Common myeloid progenitor, CD34-positive (primary cell): ENCODE results near the gene CNTN5.
A peak's percentile ranks its signal among the peaks of the same experiment; 100 is the strongest.

Experiments
- CTCF ChIA-PET: fragments of 350-600 bp; sonication (Branson Sonifier 250); formaldehyde crosslinking; loops from one replicate; lab custom pipeline; 2021; ENCODE audit warnings: antibody characterized with exemption; lab: Charles Lee
- POLR2A ChIA-PET: fragments of 350-600 bp; sonication (Branson Sonifier 250); formaldehyde crosslinking; loops from one replicate; lab custom pipeline; 2021; ENCODE audit warnings: antibody characterized with exemption; lab: Charles Lee
- DNase-seq, 3 donors: peaks; one replicate each; pipeline versions ENCODE4 v3.0.0 to v3.0.0-alpha.2; 2013
- H3K27ac ChIP-seq, 2 experiments: 1 replicate in 1 of 2; 2 replicates in 1 of 2; pipeline ENCODE4 v1.7.0; 2013; ENCODE audit warnings: inconsistent platforms in 2 of 2, low read length in 2 of 2, mild to moderate bottlenecking in 2 of 2, low read depth in 1 of 2, moderate library complexity in 1 of 2; ENCODE audit not compliant: severe bottlenecking in 2 of 2, insufficient read depth in 1 of 2, poor library complexity in 1 of 2
- H3K27me3 ChIP-seq, 5 experiments: replicated peaks in 2 of 5; 1 replicate in 3 of 5; 2 replicates in 2 of 5; pipeline versions ENCODE4 v1.6.1 to v1.7.0; 2013; ENCODE audit warnings: low read length in 4 of 5, mild to moderate bottlenecking in 2 of 5, moderate library complexity in 2 of 5, inconsistent platforms in 1 of 5; ENCODE audit not compliant: insufficient read depth in 5 of 5, control insufficient read depth in 4 of 5
- H3K36me3 ChIP-seq, 4 experiments: 1 replicate in 2 of 4; 2 replicates in 2 of 4; pipeline versions ENCODE4 v1.6.1 to v1.7.0; 2013; ENCODE audit warnings: low read length in 3 of 4, control low read depth in 1 of 4, mild to moderate bottlenecking in 1 of 4; ENCODE audit not compliant: control insufficient read depth in 4 of 4, insufficient read depth in 4 of 4
- H3K4me1 ChIP-seq, 4 experiments: 1 replicate in 3 of 4; 2 replicates in 1 of 4; pipeline versions ENCODE4 v1.6.1 to v1.7.1; 2013; ENCODE audit warnings: low read length in 3 of 4, mild to moderate bottlenecking in 3 of 4, control low read depth in 1 of 4, inconsistent platforms in 1 of 4, moderate library complexity in 1 of 4; ENCODE audit not compliant: control insufficient read depth in 4 of 4, insufficient read depth in 4 of 4; ENCODE audit errors: control extremely low read depth in 1 of 4
- H3K4me3 ChIP-seq, 7 experiments: 1 replicate in 4 of 7; 2 replicates in 3 of 7; pipeline versions ENCODE4 v1.5.1 to v1.7.0; 2013; ENCODE audit warnings: mild to moderate bottlenecking in 7 of 7, low read length in 6 of 7, moderate library complexity in 6 of 7, inconsistent platforms in 2 of 7, low read depth in 2 of 7, control low read depth in 1 of 7; ENCODE audit not compliant: insufficient read depth in 4 of 7, control insufficient read depth in 1 of 7; ENCODE audit errors: extremely low read depth in 1 of 7
- H3K9me3 ChIP-seq, 5 experiments: 1 replicate in 4 of 5; 2 replicates in 1 of 5; pipeline versions ENCODE4 v1.6.1 to v1.7.1; 2013; ENCODE audit warnings: low read length in 4 of 5, mild to moderate bottlenecking in 2 of 5, inconsistent platforms in 1 of 5, low read depth in 1 of 5, moderate library complexity in 1 of 5; ENCODE audit not compliant: control insufficient read depth in 4 of 5, insufficient read depth in 2 of 5; ENCODE audit errors: control extremely low read depth in 1 of 5
- WGBS: methylation state at CpG from one replicate; pipeline ENCODE4 v1.1.5; 2013; ENCODE audit not compliant: insufficient coverage; 5-methylcytosine and 5-hydroxymethylcytosine counted together

Gene CNTN5

GRCh38 chr11:99708928-99709672 is 688.4 kb downstream of the CNTN5 start:
- H3K9me3 ChIP-seq = peaks cover 0 to 1% (median 0%) of the 10 kb centered on the region in 5 experiments
- POLR2A ChIA-PET = no interaction called here
- H3K27ac ChIP-seq = no peak overlapping the region
- no peaks in the 10 kb centered on the region for H3K36me3 ChIP-seq
- DNase-seq = no peak
- H3K27me3 ChIP-seq = no peaks in the 10 kb centered on the region
- no peak overlapping the region for H3K4me3 ChIP-seq
- CTCF ChIA-PET = no interaction called here
- WGBS = 67% methylated on average over 1 of the region's 3 CpGs
- H3K4me1 ChIP-seq = no peaks in the 10 kb centered on the region

GRCh38 chr11:99716302-99716701 is 695.6 kb downstream of the CNTN5 start:
- Histone ChIP-seq H3K4me1 (no peaks in the 10 kb centered on the region), H3K27ac (no peak overlapping the region), H3K9me3 (peaks cover 0 to 1% (median 0%) of the 10 kb centered on the region in 5 experiments), H3K4me3 (no peak overlapping the region), H3K36me3 (no peaks in the 10 kb centered on the region), H3K27me3 (no peaks in the 10 kb centered on the region)
- no peak for DNase-seq
- WGBS = 67% methylated on average over 3 of the region's 3 CpGs
- POLR2A ChIA-PET = no interaction called here
- CTCF ChIA-PET = no interaction called here

- CTCF ChIA-PET = no interaction called here
- no peaks in the 10 kb centered on the region for H3K27me3 ChIP-seq
- no peak overlapping the region for H3K4me3 ChIP-seq
- H3K36me3 ChIP-seq = no peaks in the 10 kb centered on the region
- DNase-seq = no peak
- H3K4me1 ChIP-seq = no peaks in the 10 kb centered on the region
- POLR2A ChIA-PET = no interaction called here
- peaks cover 0 to 1% (median 0%) of the 10 kb centered on the region in 5 experiments for H3K9me3 ChIP-seq
- H3K27ac ChIP-seq = no peak overlapping the region
Observed at GRCh38 chr11:99718291-99718690, 697.5 kb downstream of the CNTN5 start.

- WGBS = no CpG with 5 or more reads among the region's 4 CpGs
- no peak overlapping the region for H3K4me3 ChIP-seq
- H3K9me3 ChIP-seq = no peaks in the 10 kb centered on the region
- H3K27ac ChIP-seq = no peak overlapping the region
- ChIA-PET CTCF (interaction anchor here (0.7 to 1.7 kb wide), 4 partner anchors 10 to 17 kb away, joined by 3 to 4 read pairs (median 3); no protein-coding TSS in a partner anchor), POLR2A (no interaction called here)
- H3K36me3 ChIP-seq = no peaks in the 10 kb centered on the region
- H3K4me1 ChIP-seq = no peaks in the 10 kb centered on the region
- H3K27me3 ChIP-seq = no peaks in the 10 kb centered on the region
- peak; percentile 29 to 54 (median 35) for DNase-seq
Observed at GRCh38 chr11:99739464-99740089, 718.8 kb downstream of the CNTN5 start.

GRCh38 chr11:99742501-99742900 is 721.8 kb downstream of the CNTN5 start:
- POLR2A ChIA-PET = no interaction called here

GRCh38 chr11:99759787-99760186 is 739.0 kb downstream of the CNTN5 start:
- Histone ChIP-seq H3K4me3 (no peak overlapping the region), H3K9me3 (no peaks in the 10 kb centered on the region), H3K36me3 (no peaks in the 10 kb centered on the region), H3K27ac (no peak overlapping the region), H3K4me1 (no peaks in the 10 kb centered on the region), H3K27me3 (no peaks in the 10 kb centered on the region)
- WGBS = 92% methylated on average over 1 of the region's 2 CpGs
- ChIA-PET CTCF (no interaction called here), POLR2A (no interaction called here)
- no peak for DNase-seq

More at GRCh38 chr11:99742501-99742900, 721.8 kb downstream of the CNTN5 start:
- H3K27ac ChIP-seq = no peak overlapping the region
- no peaks in the 10 kb centered on the region for H3K9me3 ChIP-seq
- no peaks in the 10 kb centered on the region for H3K4me1 ChIP-seq
- no peaks in the 10 kb centered on the region for H3K36me3 ChIP-seq
- WGBS = no CpG with 5 or more reads among the region's 2 CpGs
- CTCF ChIA-PET = no interaction called here
- no peak overlapping the region for H3K4me3 ChIP-seq
- H3K27me3 ChIP-seq = peaks cover 0 to 2% (median 0%) of the 10 kb centered on the region in 5 experiments
- DNase-seq = no peak

- Histone ChIP-seq H3K36me3 (no peaks in the 10 kb centered on the region), H3K9me3 (no peaks in the 10 kb centered on the region), H3K4me1 (no peaks in the 10 kb centered on the region), H3K27ac (no peak overlapping the region), H3K4me3 (no peak overlapping the region), H3K27me3 (no peaks in the 10 kb centered on the region)
- peak in 2 of 3 donors; percentile 46 to 54 for DNase-seq
- 5% methylated on average over 2 of the region's 3 CpGs for WGBS
- POLR2A ChIA-PET = no interaction called here
- CTCF ChIA-PET = no interaction called here
Observed at GRCh38 chr11:99766811-99767210, 746.1 kb downstream of the CNTN5 start.
